ENCODE measurements around the gene STK16. TPM values are rescaled to one million over a fixed set of nuclear protein-coding genes. Genes with fewer than 3 reads are reported as not detected.

The STK16 gene
- total RNA-seq, 2 donors from 2014 or later = 8.0 to 16.8 TPM

- intact Hi-C loops (cut with DNase I) = no loop called here
- Histone ChIP-seq H3K4me3 (no peak overlapping the region), H3K9me3 (no peaks in the 10 kb centered on the region), H3K27ac (no peak overlapping the region), H3K36me3 (replicated peaks in 1 of 2; ENCODE audit: insufficient read depth in 1 of 2, low read depth in 2 of 2) (no peaks in the 10 kb centered on the region), H3K27me3 (no peaks in the 10 kb centered on the region), H3K4me1 (peaks cover 11% of the 10 kb centered on the region)
- DNase-seq = no peak
- TF ChIP-seq POLR2A (IDR thresholded peaks at IDR 0.05) (no peak), CTCF (IDR thresholded peaks at IDR 0.05) (no peak)
- ATAC-seq = no peak
- 84 to 87% methylated on average over 9 of the region's 9 CpGs for WGBS, 2 donors
Measured at GRCh38 chr2:219292616-219293015, 47.3 kb downstream of the STK16 start.

- Histone ChIP-seq H3K4me1 (peaks cover 15% of the 10 kb centered on the region), H3K27me3 (no peaks in the 10 kb centered on the region), H3K27ac (peak overlapping the region in 1 of 4 donors; percentile 76), H3K36me3 (replicated peaks in 1 of 2; ENCODE audit: insufficient read depth in 1 of 2, low read depth in 2 of 2) (no peaks in the 10 kb centered on the region), H3K4me3 (no peak overlapping the region), H3K9me3 (no peaks in the 10 kb centered on the region)
- no peak for ATAC-seq
- TF ChIP-seq CTCF (IDR thresholded peaks at IDR 0.05) (no peak), POLR2A (IDR thresholded peaks at IDR 0.05) (no peak)
- peak in 1 of 4 donors; percentile 10 for DNase-seq
- WGBS, 2 donors = 87% methylated on average over 4 to 5 of the region's 5 CpGs
- intact Hi-C loops (cut with DNase I) = no loop called here
Measured at GRCh38 chr2:219293736-219294231, 48.5 kb downstream of the STK16 start.

GRCh38 chr2:219294356-219295351 is 49.4 kb downstream of the STK16 start:
- Histone ChIP-seq H3K4me1 (peaks cover 17% of the 10 kb centered on the region), H3K9me3 (no peaks in the 10 kb centered on the region), H3K4me3 (peak overlapping the region in 1 of 2 donors; percentile 35), H3K36me3 (replicated peaks in 1 of 2; ENCODE audit: insufficient read depth in 1 of 2, low read depth in 2 of 2) (no peaks in the 10 kb centered on the region), H3K27ac (peak overlapping the region; percentile 4 to 78 (median 76)), H3K27me3 (no peaks in the 10 kb centered on the region)
- ATAC-seq (peak; percentile 96), DNase-seq (peak; percentile 89 to 92 (median 91))
- intact Hi-C loops (cut with DNase I) = no loop called here
- 11 to 30% methylated on average over 23 to 67 of the region's 67 CpGs for WGBS, 2 donors
- peak; percentile 32 to 64 (median 62) for TF ChIP-seq POLR2A (IDR thresholded peaks at IDR 0.05)
- peak; percentile 94 to 100 (median 99) for TF ChIP-seq CTCF (IDR thresholded peaks at IDR 0.05)

- intact Hi-C loops (cut with DNase I) = no loop called here
- TF ChIP-seq POLR2A (IDR thresholded peaks at IDR 0.05) = no peak
- no peak for TF ChIP-seq CTCF (IDR thresholded peaks at IDR 0.05)
- peaks cover 17% of the 10 kb centered on the region for H3K4me1 ChIP-seq
- H3K9me3 ChIP-seq = no peaks in the 10 kb centered on the region
- ATAC-seq (no peak), DNase-seq (no peak)
- no peak overlapping the region for H3K27ac ChIP-seq
- H3K4me3 ChIP-seq = no peak overlapping the region
- H3K27me3 ChIP-seq = no peaks in the 10 kb centered on the region
- no peaks in the 10 kb centered on the region for H3K36me3 ChIP-seq (replicated peaks in 1 of 2; ENCODE audit: insufficient read depth in 1 of 2, low read depth in 2 of 2)
- WGBS, 2 donors = 75 to 79% methylated on average over 9 to 14 of the region's 14 CpGs
Measured at GRCh38 chr2:219296142-219296541, 50.9 kb downstream of the STK16 start.
